ENCODE results near the gene EXOC6. TPM values are rescaled to one million over a fixed set of nuclear protein-coding genes. Genes with fewer than 3 reads are reported as not detected.

The EXOC6 gene
- polyA plus RNA-seq, 5 donors: 17.0 to 23.1 (median 22.3) TPM

DNA sequence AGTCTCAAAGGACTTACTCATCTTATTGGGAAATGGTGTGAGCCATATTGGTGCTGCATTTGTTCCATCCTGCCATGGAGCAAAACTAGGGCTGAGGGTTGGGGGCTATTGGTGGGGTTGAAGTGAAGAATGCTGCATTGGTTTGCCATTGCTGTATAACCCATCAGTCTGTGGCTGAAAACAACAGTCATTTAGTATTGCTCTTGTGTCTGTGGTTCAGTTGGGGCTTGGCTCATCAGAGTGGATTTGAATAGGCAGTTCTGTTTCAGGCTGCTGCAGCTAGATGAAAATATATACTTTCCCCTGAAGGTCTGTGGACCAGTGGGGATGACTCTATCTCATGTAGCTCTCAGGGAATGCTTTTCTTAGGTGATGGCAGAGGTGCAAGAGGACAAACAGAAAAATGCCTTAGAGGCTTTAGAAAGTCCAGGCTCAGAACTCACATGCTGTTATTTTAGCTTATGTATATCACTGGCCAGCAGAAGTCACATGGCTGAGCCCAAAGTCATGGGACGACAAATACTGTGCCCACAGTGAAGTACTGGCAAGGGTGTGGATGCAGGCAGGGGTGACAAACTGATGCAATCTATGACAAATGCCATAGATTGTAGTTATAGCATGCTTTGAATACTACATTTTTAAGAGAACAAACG is 15.2 kb upstream of the EXOC6 start:
- DNase-seq: no peak

DNA sequence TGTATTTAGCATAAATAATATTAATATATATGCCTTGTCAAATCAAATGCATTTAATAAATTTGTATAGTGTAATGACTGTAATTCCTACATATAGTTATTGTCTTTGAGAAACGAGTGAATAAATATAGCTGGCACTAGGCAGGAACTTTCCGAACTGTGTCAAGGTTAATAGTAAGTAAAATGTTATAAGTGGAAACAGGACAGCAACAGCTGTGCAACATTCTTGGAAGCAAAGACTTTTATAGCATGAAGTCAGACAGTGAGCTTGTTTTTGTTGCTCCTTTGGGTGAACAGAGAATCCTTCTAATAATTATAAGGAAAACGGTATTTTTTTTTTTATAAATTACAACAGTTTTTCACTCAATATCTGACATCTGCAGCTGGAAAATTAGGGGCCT is 14.0 kb upstream of the EXOC6 start:
- DNase-seq: no peak

- no peak for DNase-seq
Measured at GRCh38 chr10:92834986-92835385, 13.3 kb upstream of the EXOC6 start.

DNA sequence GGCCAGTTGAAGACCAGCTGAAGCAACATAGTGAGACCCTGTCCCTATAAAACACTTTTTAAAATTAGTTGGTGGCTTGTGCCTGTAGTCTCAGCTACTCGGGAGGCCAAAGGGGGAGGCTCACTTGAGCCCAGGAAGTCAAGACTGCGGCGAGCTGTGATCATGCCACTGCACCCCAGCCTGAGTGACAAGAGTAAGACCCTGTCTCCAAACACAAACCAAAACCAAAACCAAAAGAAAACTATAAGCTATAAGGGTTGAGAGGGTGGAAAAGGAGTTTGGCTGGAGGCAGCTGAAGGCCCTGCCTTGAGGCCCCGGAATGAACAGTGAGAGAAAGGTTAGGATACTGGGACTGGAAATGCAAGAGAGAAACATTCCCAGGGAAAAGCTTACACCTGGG is 10.9 kb upstream of the EXOC6 start:
- DNase-seq: no peak

DNA sequence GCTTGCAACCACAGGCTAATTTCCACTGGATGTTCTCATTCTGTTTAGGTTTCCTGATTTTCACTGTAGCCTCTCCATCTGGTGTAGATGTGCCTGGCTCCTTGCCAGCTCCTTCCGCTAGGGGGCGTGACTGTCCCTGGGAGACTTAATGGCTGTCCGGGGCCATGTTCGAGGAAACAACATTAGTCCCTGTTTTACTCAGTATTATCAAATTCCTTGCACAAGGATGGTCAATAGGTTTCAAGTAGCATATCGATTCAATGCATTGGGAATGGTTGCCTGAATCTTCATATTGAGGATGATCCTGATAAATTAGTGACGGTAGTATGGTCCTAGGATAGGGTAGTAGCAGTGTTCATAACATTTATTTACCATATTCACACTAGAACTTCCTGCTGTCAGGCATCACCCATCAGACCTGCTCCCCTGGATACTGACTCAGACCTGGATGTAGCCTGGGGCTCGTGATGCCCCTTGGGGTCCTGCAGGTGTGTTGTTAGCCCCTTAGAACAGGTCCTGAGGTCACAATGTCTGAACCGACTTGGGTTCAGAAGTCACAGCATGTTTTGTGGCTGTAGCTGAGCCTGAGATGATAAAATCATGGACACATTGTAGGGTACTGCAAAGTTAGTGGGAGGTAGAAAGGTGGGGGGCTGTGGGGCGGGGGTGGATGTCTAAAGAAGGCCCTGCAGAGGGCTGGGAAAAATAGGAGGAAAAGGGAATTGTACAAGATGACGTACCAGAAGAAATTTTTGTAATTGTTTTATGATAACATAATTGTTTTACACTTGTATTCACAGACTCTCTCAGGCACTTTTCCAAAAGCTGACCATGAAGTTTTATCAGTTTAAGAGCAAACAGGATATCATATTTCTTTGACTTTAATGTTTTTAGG is 8.9 kb upstream of the EXOC6 start:
- no peak for DNase-seq

GRCh38 chr10:92844746-92845145 is 3.6 kb upstream of the EXOC6 start:
- DNase-seq: no peak

GRCh38 chr10:92845921-92846320 is 2.4 kb upstream of the EXOC6 start:
- DNase-seq: no peak

DNA sequence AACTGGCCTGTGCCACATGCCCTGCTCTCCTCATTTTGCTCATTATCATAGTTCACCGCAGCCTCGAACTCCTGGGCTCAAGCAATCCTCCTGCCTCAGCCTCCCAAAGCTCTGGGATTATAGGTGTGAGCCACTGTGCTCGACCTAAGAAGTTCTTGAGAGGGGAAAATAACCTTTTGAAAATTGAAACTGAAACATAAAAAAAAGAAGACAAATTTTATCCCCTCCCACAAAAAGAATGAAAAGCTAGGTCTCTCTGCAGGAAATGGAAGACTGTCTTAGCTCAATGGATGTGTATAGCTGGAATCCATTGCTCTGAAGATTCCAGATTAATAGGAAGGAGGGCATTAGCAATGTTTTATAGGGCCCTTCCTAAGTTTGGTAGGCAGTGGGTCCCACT is 2.0 kb upstream of the EXOC6 start:
- no peak for DNase-seq

- no peak for DNase-seq
Measured at GRCh38 chr10:92846854-92847201, 1.5 kb upstream of the EXOC6 start.

DNA sequence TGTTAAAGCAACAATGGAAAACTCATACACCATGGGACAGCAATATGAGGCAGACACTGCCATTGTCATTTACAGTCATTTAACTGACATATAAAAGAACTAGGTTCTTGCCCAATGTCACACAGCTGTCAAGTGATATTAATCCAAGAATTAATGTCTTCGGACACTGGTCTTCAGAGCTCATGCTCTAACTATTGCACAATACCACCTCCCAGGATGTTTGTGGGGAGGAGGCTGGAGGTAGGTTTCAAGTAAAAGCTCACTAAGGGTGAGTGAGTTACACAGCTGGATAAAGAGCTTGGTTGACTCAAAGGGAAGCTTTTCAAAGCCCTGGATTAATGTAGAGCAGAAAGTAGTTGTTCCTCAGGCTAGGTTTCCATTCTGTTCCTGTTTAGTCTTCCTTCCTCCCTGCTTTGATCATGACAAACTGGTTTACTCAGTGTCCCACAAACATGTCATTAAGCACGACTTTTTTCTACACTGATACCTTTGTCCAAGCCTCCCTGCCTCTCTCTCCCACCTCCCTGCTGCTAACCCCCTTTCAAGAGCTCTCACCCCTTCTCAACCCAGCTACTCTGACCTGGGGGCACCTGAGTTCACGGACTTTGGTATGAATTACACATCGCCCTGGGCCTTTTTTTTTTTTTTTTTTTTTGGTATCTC is 987 bp upstream of the EXOC6 start:
- DNase-seq: no peak

DNA sequence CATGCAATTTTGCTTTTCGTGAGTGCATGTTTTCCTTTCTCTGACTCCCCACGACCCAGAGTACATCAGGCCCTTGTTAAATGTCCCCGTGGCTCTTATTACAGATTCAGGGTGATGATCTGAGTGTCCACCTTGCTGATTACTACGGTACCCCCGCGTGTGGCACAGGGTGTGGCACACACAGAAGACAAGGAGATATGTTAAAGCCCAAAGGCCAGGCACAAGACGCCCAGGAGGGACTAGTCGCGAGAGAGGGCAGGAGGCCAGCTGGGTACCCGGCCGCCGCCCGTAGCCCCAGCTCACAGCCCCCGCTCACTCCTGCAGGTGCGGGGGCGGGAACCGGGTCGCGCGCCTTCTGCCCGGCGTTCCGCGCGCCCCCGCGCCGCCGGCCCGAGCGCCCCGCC is 281 bp upstream of the EXOC6 start:
- no peak for DNase-seq

- DNase-seq: peak; percentile 42 to 43
Measured at GRCh38 chr10:92849234-92849525, 860 bp downstream of the EXOC6 start.

DNA sequence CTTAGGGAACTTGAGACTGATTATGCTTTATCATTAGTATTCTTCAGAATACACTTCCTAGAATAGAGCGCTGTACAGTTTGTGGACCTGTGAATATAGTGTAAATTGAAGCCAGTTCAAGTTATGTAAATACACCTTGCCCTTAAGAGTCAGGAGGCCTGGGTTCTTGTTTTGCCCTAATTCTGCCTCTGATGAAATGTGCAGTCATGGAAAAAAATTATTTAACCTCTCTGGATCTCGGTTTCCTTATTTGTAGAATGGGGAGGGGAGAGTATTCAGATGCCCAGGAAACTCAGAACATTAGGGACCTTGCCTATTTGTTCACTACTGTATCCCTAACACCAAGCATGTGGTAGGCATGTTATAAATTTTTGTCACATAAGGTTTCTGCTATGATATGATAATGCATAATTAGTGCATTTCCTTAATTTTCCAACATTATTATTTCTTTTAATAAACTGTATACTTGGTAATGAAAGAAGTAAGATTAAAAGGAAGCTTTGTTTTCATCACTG is 1.3 kb downstream of the EXOC6 start:
- DNase-seq: no peak

DNA sequence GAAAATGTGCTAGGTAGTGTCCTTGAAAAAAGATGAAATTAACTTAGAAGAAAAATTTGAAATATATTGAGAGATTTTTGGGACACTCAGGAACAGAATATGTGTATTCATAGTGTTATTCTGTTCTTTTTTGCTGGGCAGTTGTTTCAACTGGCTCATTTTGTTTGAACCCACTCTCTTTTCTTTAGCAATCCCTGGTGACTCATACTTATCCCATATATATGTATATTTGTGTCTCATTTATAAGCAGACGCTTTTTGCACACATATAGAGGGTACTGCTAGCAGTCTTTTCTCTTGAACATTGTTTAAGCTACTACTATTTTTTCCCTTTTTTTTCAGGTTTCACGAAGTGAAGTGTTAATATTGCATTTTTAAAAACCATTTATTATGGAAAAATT is 1.9 kb downstream of the EXOC6 start:
- DNase-seq: no peak

DNA sequence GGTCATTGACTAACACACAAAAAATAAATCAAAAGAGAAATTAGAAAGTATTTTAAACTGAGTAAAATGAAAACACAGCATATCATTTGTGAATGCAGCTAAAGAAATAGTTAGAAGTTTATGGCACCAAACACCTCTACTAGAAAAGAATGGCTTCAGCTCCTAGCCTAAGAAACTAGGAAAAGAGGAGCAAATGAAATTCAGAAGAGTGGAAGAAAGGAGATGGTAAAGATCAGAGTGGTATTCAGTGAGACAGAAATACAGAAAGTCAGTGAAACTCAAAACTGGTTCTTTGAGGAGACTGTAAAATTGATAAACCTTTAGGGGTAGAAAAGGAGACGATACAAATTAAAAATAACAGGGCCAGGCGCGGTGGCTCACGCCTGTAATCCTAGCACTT is 2.7 kb downstream of the EXOC6 start:
- no peak for DNase-seq

DNA sequence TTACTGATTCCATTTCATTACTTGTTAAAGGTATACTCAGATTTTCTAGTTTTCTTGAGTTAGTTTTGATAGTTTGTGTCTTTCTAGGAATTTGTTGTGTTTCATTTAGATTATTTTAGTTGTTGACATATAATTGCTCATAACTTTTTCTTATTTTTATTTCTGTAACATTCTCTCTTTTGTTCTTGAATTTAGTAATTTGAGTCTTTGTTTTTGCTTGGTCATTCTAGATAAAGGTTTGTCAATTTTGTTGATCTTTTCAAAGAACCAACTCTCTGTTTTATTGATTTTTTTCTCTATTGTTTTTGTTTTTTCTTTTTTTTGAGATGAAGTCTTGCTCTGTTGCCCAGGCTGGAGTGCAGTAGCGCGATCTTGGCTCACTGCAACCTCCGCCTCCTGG is 7.2 kb downstream of the EXOC6 start:
- DNase-seq: no peak

DNA sequence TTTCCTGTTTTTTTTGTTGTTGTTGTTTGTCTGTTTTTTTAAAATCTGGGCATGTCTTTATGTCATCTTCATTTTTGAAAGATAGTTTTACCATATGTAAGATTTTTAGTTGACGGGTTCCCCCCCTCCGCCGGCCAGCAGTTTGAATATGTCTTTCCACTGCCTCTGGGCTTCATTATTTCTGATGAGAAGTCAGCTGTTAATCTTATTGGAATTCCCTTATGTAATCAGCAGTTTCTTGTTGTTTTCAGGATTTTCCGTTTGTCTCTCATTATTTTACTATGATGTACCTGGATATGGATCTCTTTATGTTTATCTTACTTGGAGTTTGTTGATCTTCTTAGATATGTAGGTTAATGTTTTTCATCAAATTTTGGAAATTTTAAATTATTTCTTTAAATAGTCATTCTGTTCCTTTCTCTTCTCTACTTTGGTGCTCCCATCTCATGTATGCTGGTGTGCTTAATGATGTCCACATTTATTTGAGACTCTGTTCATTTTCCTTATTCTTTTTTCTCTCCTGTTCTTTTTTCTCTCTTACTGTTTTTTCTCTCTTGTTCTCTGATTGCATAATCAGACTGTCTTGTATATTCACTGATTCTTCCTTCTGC is 9.7 kb downstream of the EXOC6 start:
- no peak for DNase-seq

- no peak for DNase-seq
Measured at GRCh38 chr10:92867235-92867634, 18.9 kb downstream of the EXOC6 start.

- DNase-seq: no peak
Measured at GRCh38 chr10:92868036-92868435, 19.7 kb downstream of the EXOC6 start.

- no peak for DNase-seq
Measured at GRCh38 chr10:92868557-92868956, 20.2 kb downstream of the EXOC6 start.

DNA sequence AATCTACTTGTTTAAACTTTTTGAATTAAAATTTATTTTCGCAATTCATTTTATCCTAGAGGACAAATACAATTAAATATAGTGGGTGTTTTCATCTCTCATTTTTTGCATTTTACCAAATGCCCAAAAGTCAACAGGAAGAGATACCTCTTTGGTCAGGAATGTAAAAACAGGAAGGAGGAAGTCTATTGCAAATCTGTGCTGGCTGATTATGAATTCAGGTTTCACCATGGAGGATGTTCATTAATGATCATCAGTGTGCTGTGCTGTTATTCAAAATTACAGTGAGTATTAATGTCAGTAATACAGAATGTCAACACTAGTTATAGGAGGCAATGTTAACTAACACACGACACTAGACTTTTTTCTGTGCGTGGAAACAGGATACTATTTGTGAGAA is 24.7 kb downstream of the EXOC6 start:
- no peak for DNase-seq

- no peak for DNase-seq
Measured at GRCh38 chr10:92876509-92877036, 28.3 kb downstream of the EXOC6 start.

All from right lung (tissue), 5 donors.